Dermis blood vessel endothelial cell (primary cell): ENCODE results near the gene PTS. TPM values are rescaled to one million over a fixed set of nuclear protein-coding genes. Genes with fewer than 3 reads are reported as not detected.
A peak's percentile ranks its signal among the peaks of the same experiment; 100 is the strongest.

Experiments used
- DNase-seq: peaks from one replicate; pipeline ENCODE4 v3.0.0; 2010
- total RNA-seq: library from RNA; depleted of rRNA; stranded (reverse); fragments of >200 nt; gene quantifications from 2 replicates; pipeline ENCODE4 v1.2.3, GENCODE V29; 2014

Gene PTS
- total RNA-seq, 1 donor from 2014 or later: 45.1 TPM

DNA sequence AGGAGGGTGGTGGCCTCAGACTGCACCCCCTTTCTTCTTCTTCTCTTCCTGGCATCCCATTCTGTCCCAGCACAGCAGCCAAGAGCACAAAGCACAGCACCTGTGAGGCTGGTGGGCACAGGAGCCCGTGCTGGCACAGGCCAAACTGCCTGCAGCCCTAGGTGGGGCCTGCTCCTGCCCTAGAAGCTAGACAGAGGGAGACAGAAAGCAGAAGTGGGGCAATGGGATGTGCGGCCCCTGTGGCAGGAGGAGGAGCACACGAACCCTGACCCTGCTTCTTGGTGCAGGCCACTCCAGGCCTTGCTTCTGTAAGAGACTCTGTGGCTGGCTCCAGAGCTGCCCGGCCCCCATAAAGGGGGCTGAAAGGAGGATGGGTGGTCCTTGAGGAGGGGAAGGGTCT lies 3.9 kb upstream of the PTS start:
- DNase-seq: no peak

DNA sequence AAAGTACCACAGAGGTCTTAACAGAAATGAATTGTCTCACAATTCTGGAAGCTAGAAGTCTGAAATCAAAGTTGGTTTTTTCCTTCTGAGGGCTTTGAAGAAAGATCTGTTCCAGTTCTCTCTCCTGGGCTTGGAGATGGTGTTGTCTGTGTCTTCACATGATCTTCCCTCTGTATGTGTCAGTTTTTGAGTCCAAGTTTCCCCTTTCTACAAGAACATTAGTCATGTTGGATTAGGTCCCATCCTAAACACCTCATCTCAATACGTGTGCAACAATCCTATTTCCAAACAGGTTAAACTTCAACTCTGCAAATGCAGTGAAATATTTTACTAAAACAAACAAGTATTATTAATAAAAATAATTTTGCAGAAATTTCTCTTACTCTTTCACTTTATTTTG lies 3.1 kb upstream of the PTS start:
- no peak for DNase-seq

DNA sequence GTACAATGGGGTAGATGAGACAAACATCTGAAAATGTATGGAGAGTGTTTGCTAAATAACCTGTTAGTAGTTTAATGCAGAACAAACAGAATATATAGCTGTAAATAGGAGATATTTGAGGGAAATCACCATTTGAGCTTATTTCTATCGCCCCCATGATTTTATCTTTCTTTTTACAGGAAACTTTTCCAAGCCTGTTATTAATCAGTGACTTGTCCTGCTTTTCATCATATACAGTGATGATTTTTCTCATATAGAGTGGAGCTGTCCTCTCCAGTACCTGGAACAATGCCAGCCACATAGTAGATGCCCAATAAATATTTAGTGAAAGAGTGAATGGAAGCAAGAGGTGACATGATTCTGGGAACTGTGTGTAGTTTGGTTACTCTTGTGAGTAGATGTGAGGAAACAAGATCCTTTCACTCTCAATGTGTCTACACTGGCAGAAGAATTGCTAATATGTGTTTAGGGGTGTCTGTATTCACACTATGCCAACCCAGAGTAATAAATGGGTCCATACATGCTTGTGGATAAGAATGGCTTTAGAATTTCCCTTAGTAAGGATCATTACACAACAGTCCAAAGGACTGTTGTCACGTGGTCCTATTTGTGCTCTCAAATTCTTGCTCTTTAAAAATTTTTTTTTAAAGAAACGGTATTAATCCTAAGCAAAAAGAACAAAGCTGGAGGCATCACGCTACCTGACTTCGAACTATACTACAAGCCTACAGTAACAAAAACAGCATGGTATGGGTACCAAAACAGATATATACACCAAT lies 2.3 kb upstream of the PTS start:
- DNase-seq: no peak

DNA sequence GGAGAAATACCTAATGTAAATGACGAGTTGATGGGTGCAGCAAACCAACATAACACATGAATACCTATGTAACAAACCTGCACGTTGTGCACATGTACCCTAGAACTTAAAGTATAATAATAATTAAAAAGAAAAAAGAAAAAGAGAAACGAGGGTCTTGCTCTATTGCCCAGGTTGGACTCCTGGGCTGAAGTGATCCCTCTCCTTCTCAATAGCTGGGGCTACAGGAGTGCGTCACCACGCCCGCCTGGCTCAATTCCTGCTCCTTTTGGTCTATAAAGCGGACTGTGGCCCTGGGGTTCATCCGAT lies 521 bp upstream of the PTS start:
- DNase-seq: peak; percentile 75

DNA sequence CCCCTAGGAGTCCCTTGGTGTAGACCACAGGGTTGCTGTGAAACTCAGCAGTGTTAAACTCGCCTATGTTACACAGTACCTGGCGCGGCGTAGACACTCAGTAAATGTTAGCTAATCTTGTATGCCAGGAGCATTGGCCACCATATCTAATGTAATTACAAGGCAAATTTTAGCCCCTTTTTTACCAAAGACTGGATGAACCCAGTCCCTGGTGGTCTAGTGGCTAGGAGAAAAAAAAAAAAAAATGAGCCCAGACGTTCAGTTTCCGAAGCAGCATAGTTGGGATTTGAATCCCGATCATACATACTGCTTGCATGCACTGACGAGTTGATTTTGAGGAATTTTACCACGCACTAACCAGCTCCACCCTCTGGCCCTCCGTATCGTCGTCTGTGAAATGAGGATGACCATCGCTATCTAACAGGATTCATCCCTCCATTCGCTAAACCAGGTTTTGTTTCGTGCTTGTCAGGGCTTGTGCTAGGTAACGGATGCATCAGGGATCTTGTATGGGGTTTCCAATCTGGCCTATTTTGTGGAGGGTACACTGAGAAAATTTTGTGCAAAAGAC lies 688 bp downstream of the PTS start:
- peak; percentile 33 for DNase-seq

GRCh38 chr11:112227471-112227870 lies 1.2 kb downstream of the PTS start:
- no peak for DNase-seq

DNA sequence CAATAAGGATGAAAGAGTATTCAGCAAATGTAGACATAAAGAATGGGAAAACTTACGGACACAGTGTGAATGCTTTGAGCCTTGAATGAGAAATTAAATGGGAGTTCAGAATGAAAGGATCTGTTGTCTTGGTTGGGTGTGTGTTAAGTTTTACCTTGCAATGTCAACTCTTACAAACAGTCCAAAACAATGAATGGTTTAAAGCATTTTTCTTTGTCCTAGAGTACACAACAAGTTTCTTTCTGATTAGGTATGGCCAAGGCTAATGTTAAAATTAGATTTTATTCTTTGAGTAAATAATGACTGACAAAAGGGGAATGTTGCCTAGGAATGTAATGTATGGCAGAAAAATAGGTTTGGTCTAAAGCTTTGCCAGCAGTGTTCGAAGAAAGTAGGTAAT lies 2.5 kb downstream of the PTS start:
- DNase-seq: no peak

DNA sequence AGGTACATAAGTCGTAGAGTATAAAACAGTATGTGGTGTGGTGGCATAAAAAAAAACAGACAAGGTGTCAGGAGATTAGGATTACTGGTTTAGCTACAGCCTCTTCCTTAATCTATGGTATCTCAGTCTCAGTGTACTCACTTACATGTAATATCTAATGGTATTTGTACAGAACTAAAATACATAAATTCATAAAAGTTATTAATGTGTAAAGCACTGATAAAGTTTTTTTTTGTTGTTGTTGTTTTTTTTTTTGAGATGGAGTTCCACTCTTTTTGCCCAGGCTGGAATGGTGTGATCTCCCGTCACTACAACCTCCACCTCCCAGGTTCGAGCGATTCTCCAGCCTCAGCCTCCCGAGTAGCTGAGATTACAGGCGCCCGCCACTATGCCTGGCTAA lies 2.9 kb downstream of the PTS start:
- DNase-seq: no peak

GRCh38 chr11:112229746-112230433 lies 3.7 kb downstream of the PTS start:
- DNase-seq: no peak

DNA sequence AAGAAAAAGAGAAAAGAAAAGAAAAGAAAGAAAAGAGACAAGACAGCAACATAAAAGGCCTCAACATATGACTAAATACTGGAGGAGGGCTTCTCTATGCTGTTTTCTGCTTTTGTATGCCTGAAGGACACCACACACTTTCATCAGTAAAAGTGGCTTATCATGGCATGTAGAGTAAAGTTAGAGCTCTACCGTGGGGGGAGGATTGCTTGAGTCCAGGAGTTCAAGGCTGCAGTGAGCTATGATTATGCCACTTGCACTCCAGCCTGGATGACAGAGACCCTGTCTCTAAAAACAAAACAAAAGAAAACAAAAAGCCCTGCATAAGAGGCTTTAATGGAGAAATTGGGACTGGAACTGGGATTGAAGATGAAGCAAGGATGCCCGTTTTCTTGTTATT lies 5.7 kb downstream of the PTS start:
- no peak for DNase-seq

- no peak for DNase-seq
These were observed 9.6 kb downstream of the PTS start for GRCh38 chr11:112235750-112236390.

DNA sequence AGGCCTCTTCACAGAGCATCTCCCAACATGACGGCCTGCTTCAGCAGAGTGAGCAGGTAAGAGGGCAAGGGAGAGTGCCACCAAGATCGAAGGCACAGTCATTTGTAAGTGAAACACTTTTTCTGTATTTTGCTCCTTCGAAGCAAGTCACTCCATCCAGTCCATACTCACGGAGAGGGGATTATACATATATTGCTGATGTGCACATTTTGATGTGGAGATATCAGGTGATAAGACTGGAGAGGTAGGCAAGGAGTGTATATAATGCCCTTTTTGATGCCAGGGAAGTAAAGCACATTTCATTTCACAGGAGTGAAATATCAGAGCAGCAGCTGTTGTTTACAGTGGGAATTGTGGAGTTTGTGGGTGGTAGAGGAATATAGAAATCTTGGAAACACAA lies 11.2 kb downstream of the PTS start:
- DNase-seq: no peak

- DNase-seq: no peak
These were observed 11.8 kb downstream of the PTS start for GRCh38 chr11:112238041-112238440.

DNA sequence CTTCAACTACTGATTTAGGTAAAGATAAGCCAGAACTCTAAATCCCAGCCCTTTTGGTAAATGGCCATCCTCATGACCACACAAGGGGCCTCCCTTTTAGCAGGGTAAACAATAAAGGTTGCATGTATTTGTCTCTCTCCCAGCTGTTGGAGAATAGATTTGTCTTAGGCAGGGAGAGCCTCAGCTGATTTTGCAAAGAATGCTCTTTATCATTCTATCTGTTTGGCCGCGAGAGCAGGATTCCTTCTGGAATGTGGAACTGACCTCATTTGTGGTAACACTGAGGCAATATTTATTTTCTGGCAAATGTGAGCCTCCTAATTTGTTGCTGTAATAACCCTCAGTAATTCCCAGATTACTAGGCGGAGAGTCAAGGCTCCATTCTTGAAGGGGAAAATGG lies 15.3 kb downstream of the PTS start:
- no peak for DNase-seq

DNA sequence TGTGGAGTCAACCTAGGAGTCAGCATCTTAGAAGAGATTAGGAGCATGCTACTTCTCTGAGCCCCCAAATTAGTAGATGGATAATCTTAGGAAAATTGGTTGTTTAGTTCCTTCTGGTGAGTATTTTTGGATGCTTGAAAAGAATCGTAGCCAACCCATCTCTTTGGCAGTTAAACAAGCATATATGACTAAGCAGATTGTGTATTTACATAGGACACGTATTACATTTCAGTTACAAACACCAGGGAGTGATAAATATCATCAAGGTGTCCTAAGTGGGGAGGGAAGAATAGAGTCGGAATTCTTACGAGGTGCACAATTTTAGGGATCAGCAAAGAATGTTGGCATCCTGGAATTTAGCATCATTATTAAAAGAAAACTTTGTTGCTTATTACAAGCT lies 21.0 kb downstream of the PTS start:
- no peak for DNase-seq

GRCh38 chr11:112248201-112248600 lies 22.0 kb downstream of the PTS start:
- DNase-seq: no peak

GRCh38 chr11:112249871-112250610 lies 23.8 kb downstream of the PTS start:
- DNase-seq: no peak

DNA sequence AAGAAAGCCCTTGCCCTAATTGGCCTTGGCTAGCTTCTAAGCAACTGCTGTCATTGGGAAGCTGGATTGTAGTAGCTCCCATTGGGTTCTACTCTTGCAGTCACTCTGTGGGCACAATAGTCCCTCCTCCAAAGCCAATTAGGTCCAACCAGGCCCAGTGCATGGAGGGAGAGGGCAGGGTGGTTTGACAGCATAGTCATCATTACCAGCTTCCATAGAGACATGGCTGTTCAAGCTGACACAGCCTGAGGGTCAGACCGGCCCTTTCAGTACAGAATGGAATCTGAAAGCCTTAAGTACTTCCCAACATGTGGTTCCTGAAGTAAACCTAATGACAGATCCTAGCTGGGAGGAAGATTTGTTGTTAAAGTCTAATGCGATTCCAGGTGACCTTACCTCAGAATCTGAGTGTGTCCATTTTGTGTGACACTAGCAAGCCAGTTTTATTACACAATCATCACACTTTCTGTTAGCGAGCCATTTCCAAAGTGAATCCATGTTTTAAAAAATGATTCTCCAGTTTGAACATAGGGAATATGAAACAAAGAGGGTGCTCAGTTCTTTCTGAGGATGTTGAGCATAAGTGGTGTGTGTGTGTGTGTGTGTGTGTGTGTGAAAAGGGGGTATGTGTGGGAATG lies 27.5 kb downstream of the PTS start:
- DNase-seq: no peak

- DNase-seq: peak; percentile 91
These were observed 29.0 kb downstream of the PTS start for GRCh38 chr11:112255067-112255720.

GRCh38 chr11:112260490-112260889 lies 34.3 kb downstream of the PTS start, which contains the start of gene PLET1:
Gene PLET1 (minus strand): TSS chr11:112260860. CDS start chr11:112260589, 271 bp downstream.
- no peak for DNase-seq

GRCh38 chr11:112265659-112266409 lies 39.6 kb downstream of the PTS start:
- no peak for DNase-seq
